HepG2 (cell line): ENCODE measurements around the gene SLC25A17. TPM values are rescaled to one million over a fixed set of nuclear protein-coding genes. Genes with fewer than 3 reads are reported as not detected.
"Not testable (repeated sequence)": the region's sequence is repeated elsewhere in the genome, so short reads cannot be mapped to it uniquely, and the experiment has no call there.

Experiments used
- ATAC-seq: fragments of 200-7000 bp; cut with Tn5 transposase; 3 replicates; pipeline ENCODE4 v1.9.1; 2020; ENCODE audit warnings: mild to moderate bottlenecking, moderate library complexity
- BruUV-seq: library from RNA; stranded (reverse); fragments of 400-500 nt; replicated peaks from 2 replicates; lab custom pipeline; 2021; lab: Mats Ljungman, UMichigan
- CTCF ChIA-PET: fragments of 300-600 bp; formaldehyde crosslinking; extraction: SDS; loops from one replicate; lab custom pipeline; 2021; ENCODE audit warnings: low total read pairs, inconsistent platforms, low intra/inter-chr PET ratio; lab: Yijun Ruan, JAX
- POLR2A ChIA-PET: fragments of 350-600 bp; sonication (Branson Sonifier 250); formaldehyde crosslinking; loops from one replicate; lab custom pipeline; 2020; ENCODE audit warnings: antibody characterized with exemption, inconsistent platforms; lab: Yijun Ruan, JAX
- DNase-seq: peaks from one replicate; pipeline ENCODE4 v3.0.0-alpha.2; 2015; ENCODE audit warnings: low spot score
- FAIRE-seq: peaks from 3 replicates; lab custom pipeline; 2011; peaks lifted over from hg19 to GRCh38; lab: Jason Lieb, UNC
- H2AFZ ChIP-seq: one replicate; pipeline ENCODE4 v1.6.1; 2011; ENCODE audit warnings: low read length, inconsistent platforms
- H3K27ac ChIP-seq: fragments of 300-600 bp; 3 replicates; pipeline ENCODE4 v1.8.0; 2011; ENCODE audit warnings: mixed run types, mild to moderate bottlenecking, mixed read lengths, low read length, inconsistent platforms; ENCODE audit not compliant: insufficient read depth; ENCODE audit errors: extremely low read length
- H3K27me3 ChIP-seq, 2 experiments: fragments of 200-600 bp in 1 of 2; 2 replicates in 1 of 2; 3 replicates in 1 of 2; pipeline versions ENCODE4 v1.6.0 to v1.8.0; 2011; ENCODE audit warnings: low read length in 2 of 2, mild to moderate bottlenecking in 2 of 2, moderate library complexity in 2 of 2, inconsistent platforms in 1 of 2; ENCODE audit not compliant: insufficient read depth in 2 of 2, control insufficient read depth in 1 of 2
- H3K36me3 ChIP-seq, 2 experiments: fragments of 200-600 bp in 1 of 2; replicated peaks in 1 of 2; 2 replicates in 1 of 2; 3 replicates in 1 of 2; pipeline versions ENCODE4 v1.5.1 to v1.8.0; 2011; ENCODE audit warnings: low read length in 2 of 2, inconsistent platforms in 1 of 2; ENCODE audit not compliant: insufficient read depth in 2 of 2, control insufficient read depth in 1 of 2
- H3K4me1 ChIP-seq: 2 replicates; pipeline ENCODE4 v1.5.1; 2012; ENCODE audit warnings: low read length, inconsistent platforms; ENCODE audit not compliant: insufficient read depth
- H3K4me2 ChIP-seq: 2 replicates; pipeline ENCODE4 v1.6.0; 2011; ENCODE audit warnings: low read depth, low read length, inconsistent platforms
- H3K4me3 ChIP-seq, 3 experiments: fragments of 200-600 bp in 1 of 3; sonication (generic), shearing (Covaris generic) in 1 of 3; replicated peaks in 1 of 3; 2 replicates each; pipeline ENCODE4 v1.5.1; 2011 to 2016; ENCODE audit warnings: low read length in 3 of 3, inconsistent platforms in 2 of 3, low read depth in 2 of 3, mild to moderate bottlenecking in 2 of 3, control low read depth in 1 of 3, mixed read lengths in 1 of 3; ENCODE audit not compliant: insufficient read depth in 1 of 3
- H3K79me2 ChIP-seq: one replicate; pipeline ENCODE4 v1.6.1; 2011; ENCODE audit warnings: low read length, inconsistent platforms; ENCODE audit not compliant: insufficient read depth
- H3K9ac ChIP-seq: 2 replicates; pipeline ENCODE4 v1.6.0; 2011; ENCODE audit warnings: mild to moderate bottlenecking, low read depth, low read length, inconsistent platforms; ENCODE audit not compliant: insufficient read depth
- H3K9me3 ChIP-seq: 2 replicates; pipeline ENCODE4 v1.5.1; 2012; ENCODE audit warnings: mild to moderate bottlenecking, low read length
- H4K20me1 ChIP-seq: 2 replicates; pipeline ENCODE4 v1.6.0; 2011; ENCODE audit warnings: inconsistent platforms, mild to moderate bottlenecking, low read length, moderate library complexity; ENCODE audit not compliant: insufficient read depth
- CHD4 ChIP-seq: fragments of 200-600 bp; sonication (generic); IDR thresholded peaks from 2 replicates; pipeline ENCODE4 v1.7.0; 2017; ENCODE audit warnings: mild to moderate bottlenecking, low read length, borderline replicate concordance
- WGBS: methylation state at CpG from one replicate; pipeline ENCODE4 v1.1.6; 2017; ENCODE audit warnings: low lambda C conversion rate; 5-methylcytosine and 5-hydroxymethylcytosine counted together
- in situ Hi-C: cut with HindIII; loops from 2 replicates; pipeline ENCODE4 v1.10.0; 2017; ENCODE audit warnings: low pct_unique_long_range_greater_than_20kb; ENCODE audit not compliant: extremely low pct_ligation_motif_present
- intact Hi-C: fragments of 100-400 bp; cut with micrococcal nuclease; formaldehyde crosslinking; loops from one replicate; pipeline ENCODE4 v1.10.0; 2022; ENCODE audit not compliant: unreplicated experiment
- polyA plus RNA-seq, 8 experiments: library from polyadenylated mRNA; depleted of rRNA in 3 of 8; stranded (reverse) in 7 of 8; unstranded in 1 of 8; fragments of >200 nt; fragmentation: Illumina TruSeq in 4 of 8; extraction: Trizol in 4 of 8; gene quantifications; 2 replicates each; pipeline versions ENCODE4 v1.2.1 to v1.2.3, GENCODE V29; 2011 to 2016; ENCODE audit warnings: low read depth in 4 of 8, missing spikeins in 1 of 8, mixed read lengths in 1 of 8; ENCODE audit not compliant: insufficient read depth in 1 of 8
- total RNA-seq, 5 experiments: library from RNA; depleted of rRNA; stranded (reverse); fragments of >200 nt; fragmentation: Illumina TruSeq; extraction: Trizol; gene quantifications; 2 replicates each; pipeline ENCODE4 v1.2.3, GENCODE V29; 2016; ENCODE audit warnings: low read depth in 1 of 5
- TF ChIP-seq, protein P1 (sequence below): sonication (generic); formaldehyde crosslinking; IDR thresholded peaks from 2 replicates; pipeline ENCODE4 v1.5.0; 2020; ENCODE audit warnings: missing genetic modification reagents

SLC25A17 gene
- total and polyA plus RNA-seq, 2 of the 13 experiments (the other 11 are each of a cell fraction or from before 2014, with no cell fraction given), result 15.7 to 27.9 TPM

DNA sequence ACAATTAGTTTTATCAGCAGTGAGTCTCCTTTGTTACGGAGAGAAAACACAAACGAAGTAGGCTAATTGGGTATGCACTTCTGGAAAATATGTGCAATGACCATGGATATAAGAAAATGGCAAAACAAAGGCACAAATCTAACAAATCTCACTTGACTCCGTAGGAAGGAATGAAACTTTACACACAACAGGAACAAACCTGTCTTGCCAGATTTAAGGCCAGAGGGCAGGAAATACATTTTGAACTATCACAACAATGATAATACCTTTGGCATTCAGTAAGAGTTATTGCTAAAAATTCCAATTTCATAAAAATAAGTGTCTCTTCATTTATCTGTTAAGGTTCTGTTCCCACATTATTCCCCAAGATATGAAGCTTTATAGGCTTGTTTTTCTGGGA lies 36.6 kb downstream of the SLC25A17 start:
- Histone ChIP-seq H3K27ac (no peak overlapping the region), H3K4me1 (no peaks in the 10 kb centered on the region), H2AFZ (no peak overlapping the region), H3K4me3 (no peak overlapping the region), H3K27me3 (no peaks in the 10 kb centered on the region; a peak in 1 of 5 replicates), H3K4me2 (no peak overlapping the region), H3K79me2 (peaks cover 2% of the 10 kb centered on the region), H4K20me1 (no peaks in the 10 kb centered on the region), H3K36me3 (peaks cover 1 to 23% of the 10 kb centered on the region in 2 experiments; a peak in 3 of 5 replicates), H3K9ac (no peak overlapping the region), H3K9me3 (no peaks in the 10 kb centered on the region)
- ATAC-seq (no peak), FAIRE-seq (no peak), DNase-seq (no peak)
- WGBS, result 95% methylated on average over 3 of the region's 3 CpGs
- ChIA-PET POLR2A (no interaction called here), CTCF (no interaction called here)
- intact Hi-C loops, result no loop called here
- TF ChIP-seq, protein P1, sequence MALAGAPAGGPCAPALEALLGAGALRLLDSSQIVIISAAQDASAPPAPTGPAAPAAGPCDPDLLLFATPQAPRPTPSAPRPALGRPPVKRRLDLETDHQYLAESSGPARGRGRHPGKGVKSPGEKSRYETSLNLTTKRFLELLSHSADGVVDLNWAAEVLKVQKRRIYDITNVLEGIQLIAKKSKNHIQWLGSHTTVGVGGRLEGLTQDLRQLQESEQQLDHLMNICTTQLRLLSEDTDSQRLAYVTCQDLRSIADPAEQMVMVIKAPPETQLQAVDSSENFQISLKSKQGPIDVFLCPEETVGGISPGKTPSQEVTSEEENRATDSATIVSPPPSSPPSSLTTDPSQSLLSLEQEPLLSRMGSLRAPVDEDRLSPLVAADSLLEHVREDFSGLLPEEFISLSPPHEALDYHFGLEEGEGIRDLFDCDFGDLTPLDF (CRISPR knock-in tag), result no peak
- no peak for TF ChIP-seq CHD4
- in situ Hi-C loops, result no loop called here
- no TSS peak for BruUV-seq

- H3K79me2 ChIP-seq, POLR2A ChIA-PET, ATAC-seq, FAIRE-seq, DNase-seq, H3K9me3 ChIP-seq, CTCF ChIA-PET, H3K27me3 ChIP-seq, H3K27ac ChIP-seq, H2AFZ ChIP-seq, H3K9ac ChIP-seq, BruUV-seq, intact Hi-C loops, H3K4me1 ChIP-seq, H3K4me2 ChIP-seq, in situ Hi-C loops, H3K4me3 ChIP-seq, H4K20me1 ChIP-seq: not testable (repeated sequence)
- over 99% methylated on average over 14 of the region's 14 CpGs for WGBS
- H3K36me3 ChIP-seq, result peaks cover 1 to 25% of the 10 kb centered on the region in 2 experiments; a peak in 4 of 5 replicates
Observed at GRCh38 chr22:40781749-40782148, 37.4 kb downstream of the SLC25A17 start.
